Measurements from ENCODE around the gene ZNF516. TPM values are rescaled to one million over a fixed set of nuclear protein-coding genes. Genes with fewer than 3 reads are reported as not detected.

ZNF516 gene
- polyA plus RNA-seq, 2 of the 4 experiments (the other 2 are of a cell fraction): 3.9 to 4.9 TPM

GRCh38 chr18:76338088-76338487, 157.0 kb downstream of the ZNF516 start:
- CTCF ChIA-PET: interaction anchor here (0.6 kb wide), 1 partner anchor 320 kb away, joined by 4 read pairs; no protein-coding TSS in a partner anchor
- 36% methylated on average over 9 of the region's 9 CpGs for WGBS (ENCODE audit: missing lambda C conversion rate)
- Histone ChIP-seq H3K4me3 (no peak overlapping the region), H3K9me3 (0 out of 3 replicates have a peak, but pooled peaks cover 3% of the 10 kb centered on the region), H3K27ac (no peak overlapping the region), H3K4me1 (no peaks in the 10 kb centered on the region), H3K4me2 (no peak overlapping the region)
- FAIRE-seq: no peak
- POLR2A ChIA-PET: no interaction called here
- ATAC-seq: no peak
- no peak for DNase-seq (ENCODE audit: low read depth in 1 of 2, low spot score in 1 of 2)
- TF ChIP-seq MAZ (IDR thresholded peaks at IDR 0.05; ENCODE audit: borderline replicate concordance, low read depth, low read length) (no peak), USF2 (IDR thresholded peaks at IDR 0.05) (no peak), SREBF2 (IDR thresholded peaks at IDR 0.05) (no peak), FOSB (CRISPR knock-in tag; IDR thresholded peaks at IDR 0.05) (no peak), RFX5 (IDR thresholded peaks at IDR 0.05) (no peak), CBX2 (IDR thresholded peaks at IDR 0.05; ENCODE audit: borderline replicate concordance, low read depth) (no peak), BHLHE40 (IDR thresholded peaks at IDR 0.05; ENCODE audit: low read depth, low read length) (no peak), MAX (IDR thresholded peaks at IDR 0.05) (no peak), JUNB (IDR thresholded peaks at IDR 0.05) (no peak), CHD2 (IDR thresholded peaks at IDR 0.05; ENCODE audit: low read length, partially characterized antibody) (no peak), TP53 (CRISPR knock-in tag; IDR thresholded peaks at IDR 0.05) (no peak), TFCP2L1 (CRISPR knock-in tag; IDR thresholded peaks at IDR 0.05) (no peak), BCL3 (IDR thresholded peaks at IDR 0.05) (no peak), RNF2 (IDR thresholded peaks at IDR 0.05; ENCODE audit: borderline replicate concordance, low read depth) (no peak), ZFP36 (IDR thresholded peaks at IDR 0.05; ENCODE audit: borderline replicate concordance, partially characterized antibody) (no peak), CBX8 (IDR thresholded peaks at IDR 0.05) (no peak), PHF8 (IDR thresholded peaks at IDR 0.05; ENCODE audit: borderline replicate concordance, low read depth) (no peak), ZC3H11A (IDR thresholded peaks at IDR 0.05) (no peak), FOXS1 (CRISPR knock-in tag; IDR thresholded peaks at IDR 0.05) (no peak)

- POLR2A ChIA-PET: no interaction called here
- Histone ChIP-seq H3K4me2 (no peak overlapping the region), H3K27ac (no peak overlapping the region), H3K4me3 (no peak overlapping the region), H3K9me3 (peaks cover 3% of the 10 kb centered on the region; the same call in 1 of the 3 replicates), H3K4me1 (no peaks in the 10 kb centered on the region)
- CTCF ChIA-PET: interaction anchor here (0.6 kb wide), 1 partner anchor 29 kb away, joined by 3 read pairs; no protein-coding TSS in a partner anchor
- WGBS (ENCODE audit: missing lambda C conversion rate): 43% methylated on average over 10 of the region's 10 CpGs
- no peak for ATAC-seq
- FAIRE-seq: no peak
- no peak for DNase-seq (ENCODE audit: low read depth in 1 of 2, low spot score in 1 of 2)
- TF ChIP-seq MAFK (IDR thresholded peaks at IDR 0.05; ENCODE audit: partially characterized antibody) (no peak), E2F6 (IDR thresholded peaks at IDR 0.05; ENCODE audit: borderline replicate concordance, low read depth) (no peak), PBX3 (IDR thresholded peaks at IDR 0.05) (no peak), NR3C1 (IDR thresholded peaks at IDR 0.05) (no peak), RCOR1 (IDR thresholded peaks at IDR 0.05; ENCODE audit: low read depth, low read length) (no peak), ATOH8 (CRISPR knock-in tag; IDR thresholded peaks at IDR 0.05; ENCODE audit: low read depth) (no peak), GATA3 (IDR thresholded peaks at IDR 0.05; ENCODE audit: borderline replicate concordance) (no peak), CBX2 (IDR thresholded peaks at IDR 0.05; ENCODE audit: borderline replicate concordance, low read depth) (no peak), HES2 (IDR thresholded peaks at IDR 0.05) (no peak), HDAC2 (IDR thresholded peaks at IDR 0.05) (no peak), RNF2 (IDR thresholded peaks at IDR 0.05; ENCODE audit: borderline replicate concordance, low read depth) (no peak), HOXA7 (CRISPR knock-in tag; IDR thresholded peaks at IDR 0.05) (no peak), TFCP2L1 (CRISPR knock-in tag; IDR thresholded peaks at IDR 0.05) (no peak), HOXB13 (CRISPR knock-in tag; IDR thresholded peaks at IDR 0.05; ENCODE audit: low read depth) (no peak)
Measured at GRCh38 chr18:76335859-76336640, 159.0 kb downstream of the ZNF516 start.

Data from A549 (cell line).